K562 (cell line): Measurements from ENCODE around the gene WFIKKN2. TPM values are rescaled to one million over a fixed set of nuclear protein-coding genes. Genes with fewer than 3 reads are reported as not detected.

Experiments
- CHD7 ChIP-seq: fragments of 200-600 bp; sonication (generic); IDR thresholded peaks from one replicate; pipeline ENCODE4 v1.6.1; 2012; ENCODE audit warnings: mild to moderate bottlenecking, low read depth, low read length, inconsistent platforms
- polyA plus RNA-seq, 8 experiments: library from polyadenylated mRNA; depleted of rRNA in 4 of 8; stranded (reverse) in 5 of 8; unstranded in 3 of 8; fragments of >200 nt; fragmentation: Nextera tagmentation in 2 of 8; fragmentation: Illumina TruSeq in 1 of 8; extraction: Ambion mirVana in 2 of 8; extraction: Trizol in 1 of 8; gene quantifications; 2 replicates each; pipeline versions ENCODE4 v1.2.1 to v1.2.3, GENCODE V29; 2011 to 2014; ENCODE audit warnings: inconsistent platforms in 1 of 8, missing spikeins in 1 of 8
- total RNA-seq, 7 experiments: library from RNA; depleted of rRNA in 6 of 7; stranded (reverse); fragments of >200 nt in 6 of 7; fragmentation: Illumina TruSeq in 2 of 7; extraction: Trizol in 2 of 7; gene quantifications; 2 replicates each; pipeline versions ENCODE4 v1.2.1 to v1.2.3, GENCODE V29; 2011 to 2021; ENCODE audit warnings: low replicate concordance in 1 of 7

WFIKKN2 gene
- total and polyA plus RNA-seq, 9 of the 15 experiments (the other 6 are each of a cell fraction or from before 2014, with no cell fraction given): 0.07 TPM; not detected in 8

- no peak for TF ChIP-seq CHD7
Measured at GRCh38 chr17:50882851-50883250, 47.5 kb downstream of the WFIKKN2 start (continued).
